Measurements from ENCODE around the gene C1orf216. TPM values are rescaled to one million over a fixed set of nuclear protein-coding genes. Genes with fewer than 3 reads are reported as not detected.
A peak's percentile ranks its signal among the peaks of the same experiment; 100 is the strongest.

Gene C1orf216
- 1 to 10 TPM; 4.6 to 4.7 TPM for total RNA-seq
- 1 to 10 TPM; 3.8 to 8.1 (median 6.0) TPM for polyA plus RNA-seq
- 3.4 to 47.4 (median 11.5) reads per million in 6 experiments for total RNA-seq

GRCh38 chr1:35718492-35719336, at the start of gene C1orf216:
Gene C1orf216, minus strand, starts transcription at chr1:35718884. Its CDS starts 2,563 bp downstream, at chr1:35716321.
- Mint-ChIP-seq H3K9me3 (no peaks in the 10 kb centered on the region), H3K4me3 (peak within 1 kb of the TSS; percentile 89 to 96 (median 91)), H3K4me1 (peaks cover 22 to 38% (median 29%) of the 10 kb centered on the region in 4 donors), H3K36me3 (no peaks in the 10 kb centered on the region), H3K27me3 (no peaks in the 10 kb centered on the region), H3K27ac (peak within 1 kb of the TSS; percentile 76 to 95 (median 90))
- DNase-seq, result peak; percentile 35 to 76 (median 48)
- POLR2A ChIA-PET, result interaction anchor here (0.7 kb wide), 1 partner anchor 252 kb away, joined by 8 read pairs; no protein-coding TSS in a partner anchor
- ATAC-seq, result peak; percentile 79 to 81

GRCh38 chr1:35764283-35764682, 45.6 kb upstream of the C1orf216 start:
- ATAC-seq (no peak), DNase-seq (no peak)
- Mint-ChIP-seq H3K4me1 (peaks cover 0 to 11% (median 1%) of the 10 kb centered on the region in 4 donors), H3K27me3 (peaks cover 0 to 2% (median 0%) of the 10 kb centered on the region in 5 donors), H3K36me3 (no peaks in the 10 kb centered on the region), H3K9me3 (no peaks in the 10 kb centered on the region), H3K4me3 (no peak overlapping the region), H3K27ac (peak overlapping the region in 2 of 10 donors; percentile 28 to 55)
- POLR2A ChIA-PET, result no interaction called here

GRCh38 chr1:35763201-35763600, 44.5 kb upstream of the C1orf216 start:
- Mint-ChIP-seq H3K4me1 (peaks cover 0 to 3% (median 0%) of the 10 kb centered on the region in 4 donors), H3K9me3 (no peaks in the 10 kb centered on the region), H3K36me3 (no peaks in the 10 kb centered on the region), H3K4me3 (no peak overlapping the region), H3K27ac (no peak overlapping the region), H3K27me3 (peaks cover 0 to 2% (median 0%) of the 10 kb centered on the region in 5 donors)
- ATAC-seq (no peak), DNase-seq (no peak)
- POLR2A ChIA-PET, result no interaction called here

- Mint-ChIP-seq H3K27ac (no peak overlapping the region), H3K4me3 (no peak overlapping the region), H3K27me3 (peaks cover 0 to 2% (median 0%) of the 10 kb centered on the region in 5 donors), H3K36me3 (no peaks in the 10 kb centered on the region), H3K9me3 (no peaks in the 10 kb centered on the region), H3K4me1 (peaks cover 0 to 3% (median 0%) of the 10 kb centered on the region in 4 donors)
- POLR2A ChIA-PET, result no interaction called here
- DNase-seq, result no peak
- no peak for ATAC-seq
Observed at GRCh38 chr1:35762141-35762540, 43.5 kb upstream of the C1orf216 start.

- Mint-ChIP-seq H3K27ac (no peak overlapping the region), H3K36me3 (no peaks in the 10 kb centered on the region), H3K9me3 (no peaks in the 10 kb centered on the region), H3K4me1 (no peaks in the 10 kb centered on the region), H3K4me3 (no peak overlapping the region), H3K27me3 (peaks cover 0 to 3% (median 0%) of the 10 kb centered on the region in 5 donors)
- POLR2A ChIA-PET, result interaction anchor here (0.6 kb wide), 1 partner anchor 215 kb away, joined by 4 read pairs; no protein-coding TSS in a partner anchor
- no peak for ATAC-seq
- no peak for DNase-seq
Observed at GRCh38 chr1:35756064-35756463, 37.4 kb upstream of the C1orf216 start.

GRCh38 chr1:35753626-35754260, 35.1 kb upstream of the C1orf216 start:
- no peak for ATAC-seq
- H3K4me1 Mint-ChIP-seq, result no peaks in the 10 kb centered on the region
- peaks cover 0 to 9% (median 0%) of the 10 kb centered on the region in 5 donors for H3K27me3 Mint-ChIP-seq
- no peaks in the 10 kb centered on the region for H3K36me3 Mint-ChIP-seq
- no peaks in the 10 kb centered on the region for H3K9me3 Mint-ChIP-seq
- peak overlapping the region in 1 of 10 donors; percentile 80 for H3K27ac Mint-ChIP-seq
- no peak overlapping the region for H3K4me3 Mint-ChIP-seq
- POLR2A ChIA-PET, result interaction anchor here (0.8 to 1.1 kb wide), 2 partner anchors 38 to 218 kb away, joined by 3 to 4 read pairs; no protein-coding TSS in a partner anchor
- DNase-seq, result no peak

- no peak overlapping the region for H3K27ac Mint-ChIP-seq
- no peak overlapping the region for H3K4me3 Mint-ChIP-seq
- no peak for DNase-seq
- no peaks in the 10 kb centered on the region for H3K36me3 Mint-ChIP-seq
- H3K4me1 Mint-ChIP-seq, result no peaks in the 10 kb centered on the region
- no peak for ATAC-seq
- POLR2A ChIA-PET, result interaction anchor here (0.6 kb wide), 1 partner anchor 106 kb away, joined by 8 read pairs; no protein-coding TSS in a partner anchor
- H3K9me3 Mint-ChIP-seq, result no peaks in the 10 kb centered on the region
- H3K27me3 Mint-ChIP-seq, result peaks cover 0 to 9% (median 0%) of the 10 kb centered on the region in 5 donors
Observed at GRCh38 chr1:35748326-35748725, 29.6 kb upstream of the C1orf216 start.

- no peak for ATAC-seq
- DNase-seq, result no peak
- POLR2A ChIA-PET, result no interaction called here
- peaks cover 0 to 4% (median 0%) of the 10 kb centered on the region in 5 donors for H3K27me3 Mint-ChIP-seq
- H3K9me3 Mint-ChIP-seq, result no peaks in the 10 kb centered on the region
- no peaks in the 10 kb centered on the region for H3K36me3 Mint-ChIP-seq
- H3K4me1 Mint-ChIP-seq, result no peaks in the 10 kb centered on the region
- H3K27ac Mint-ChIP-seq, result no peak overlapping the region
- H3K4me3 Mint-ChIP-seq, result no peak overlapping the region
Observed at GRCh38 chr1:35745124-35745730, 26.5 kb upstream of the C1orf216 start.

GRCh38 chr1:35737120-35737519, 18.4 kb upstream of the C1orf216 start:
- H3K27ac Mint-ChIP-seq, result no peak overlapping the region
- POLR2A ChIA-PET, result interaction anchor here (0.6 kb wide), 1 partner anchor 64 kb away, joined by 5 read pairs; no protein-coding TSS in a partner anchor
- H3K9me3 Mint-ChIP-seq, result no peaks in the 10 kb centered on the region
- H3K4me1 Mint-ChIP-seq, result peaks cover 0 to 3% (median 0%) of the 10 kb centered on the region in 4 donors
- ATAC-seq (no peak), DNase-seq (no peak)
- no peaks in the 10 kb centered on the region for H3K27me3 Mint-ChIP-seq
- no peak overlapping the region for H3K4me3 Mint-ChIP-seq
- no peaks in the 10 kb centered on the region for H3K36me3 Mint-ChIP-seq

GRCh38 chr1:35727434-35728040, 8.9 kb upstream of the C1orf216 start:
- H3K27me3 Mint-ChIP-seq, result peaks cover 0 to 13% (median 1%) of the 10 kb centered on the region in 5 donors
- ATAC-seq, result no peak
- no peaks in the 10 kb centered on the region for H3K9me3 Mint-ChIP-seq
- no peak overlapping the region for H3K27ac Mint-ChIP-seq
- peaks cover 1 to 6% (median 3%) of the 10 kb centered on the region in 4 donors for H3K4me1 Mint-ChIP-seq
- no peak overlapping the region for H3K4me3 Mint-ChIP-seq
- no peaks in the 10 kb centered on the region for H3K36me3 Mint-ChIP-seq
- POLR2A ChIA-PET, result interaction anchor here (1.2 kb wide), 1 partner anchor 159 kb away, joined by 7 read pairs; no protein-coding TSS in a partner anchor
- no peak for DNase-seq

GRCh38 chr1:35726450-35727433, 8.1 kb upstream of the C1orf216 start:
- ATAC-seq (peak; percentile 84 to 98), DNase-seq (peak; percentile 22 to 72 (median 46))
- Mint-ChIP-seq H3K27me3 (peaks cover 0 to 13% (median 1%) of the 10 kb centered on the region in 5 donors), H3K27ac (peak overlapping the region in 1 of 10 donors; percentile 3), H3K4me1 (peaks cover 1 to 6% (median 3%) of the 10 kb centered on the region in 4 donors), H3K36me3 (no peaks in the 10 kb centered on the region), H3K4me3 (no peak overlapping the region), H3K9me3 (no peaks in the 10 kb centered on the region)
- POLR2A ChIA-PET, result interaction anchor here (1.0 to 1.2 kb wide), 3 partner anchors 11 to 158 kb away, joined by 3 to 7 read pairs (median 3); no protein-coding TSS in a partner anchor
